Mesothelial cell of epicardium (in vitro differentiated cells): Measurements from ENCODE around the gene DCST1. TPM values are rescaled to one million over a fixed set of nuclear protein-coding genes. Genes with fewer than 3 reads are reported as not detected.

Source experiments
- DNase-seq, 2 experiments: peaks; one replicate each; pipeline ENCODE4 v3.0.0; 2021; ENCODE audit warnings: low spot score in 2 of 2; ENCODE audit not compliant: unreplicated experiment in 2 of 2
- H3K27ac Mint-ChIP-seq: 2 replicates; pipeline ENCODE4 v1.8.0; 2021; ENCODE audit warnings: mixed read lengths
- H3K27me3 Mint-ChIP-seq: 2 replicates; pipeline ENCODE4 v1.8.0; 2021; ENCODE audit warnings: low read depth, mixed read lengths
- H3K36me3 Mint-ChIP-seq: 2 replicates; pipeline ENCODE4 v1.8.0; 2021; ENCODE audit warnings: mixed read lengths
- H3K4me1 Mint-ChIP-seq: 2 replicates; pipeline ENCODE4 v1.8.0; 2021; ENCODE audit warnings: mixed read lengths
- H3K4me3 Mint-ChIP-seq: 2 replicates; pipeline ENCODE4 v1.8.0; 2021; ENCODE audit warnings: mild to moderate bottlenecking, moderate library complexity, mixed read lengths
- H3K9me3 Mint-ChIP-seq: 2 replicates; pipeline ENCODE4 v1.8.0; 2021; ENCODE audit warnings: mixed read lengths
- total RNA-seq: library from RNA; stranded (reverse); gene quantifications from 3 replicates; pipeline ENCODE4 v1.2.1, GENCODE V29; 2021
- TF ChIP-seq, protein P1 (sequence below): fragments of 200-600 bp; sonication (generic); IDR thresholded peaks from one replicate; pipeline ENCODE4 v1.5.0; 2021; ENCODE audit warnings: antibody characterized with exemption; ENCODE audit not compliant: unreplicated experiment

The DCST1 gene
- total RNA-seq, 1 donor from 2014 or later = 0.58 TPM

DNA sequence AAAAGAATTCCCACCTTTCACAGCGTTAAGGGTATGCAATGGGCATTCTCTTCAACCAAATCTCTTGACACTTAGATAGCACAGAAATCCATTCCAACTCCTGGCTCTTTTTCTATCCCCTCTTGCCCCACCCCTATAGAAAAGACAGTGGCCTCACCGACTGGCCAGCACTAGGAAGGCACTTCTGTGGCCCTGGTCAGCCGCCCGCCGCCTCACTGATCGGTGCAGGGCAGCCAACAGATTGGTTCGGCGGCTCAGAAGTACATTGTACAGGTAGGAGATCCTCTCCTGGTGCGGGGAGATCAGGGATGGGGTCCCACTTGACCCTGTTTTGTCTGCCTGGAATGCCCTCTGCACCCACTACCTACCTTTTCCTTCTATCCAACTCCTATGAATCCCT, 9.3 kb upstream of the DCST1 start:
- H3K9me3 Mint-ChIP-seq = no peaks in the 10 kb centered on the region
- no peaks in the 10 kb centered on the region for H3K36me3 Mint-ChIP-seq
- H3K4me3 Mint-ChIP-seq = no peak overlapping the region
- no peak overlapping the region for H3K27ac Mint-ChIP-seq
- TF ChIP-seq, protein P1, sequence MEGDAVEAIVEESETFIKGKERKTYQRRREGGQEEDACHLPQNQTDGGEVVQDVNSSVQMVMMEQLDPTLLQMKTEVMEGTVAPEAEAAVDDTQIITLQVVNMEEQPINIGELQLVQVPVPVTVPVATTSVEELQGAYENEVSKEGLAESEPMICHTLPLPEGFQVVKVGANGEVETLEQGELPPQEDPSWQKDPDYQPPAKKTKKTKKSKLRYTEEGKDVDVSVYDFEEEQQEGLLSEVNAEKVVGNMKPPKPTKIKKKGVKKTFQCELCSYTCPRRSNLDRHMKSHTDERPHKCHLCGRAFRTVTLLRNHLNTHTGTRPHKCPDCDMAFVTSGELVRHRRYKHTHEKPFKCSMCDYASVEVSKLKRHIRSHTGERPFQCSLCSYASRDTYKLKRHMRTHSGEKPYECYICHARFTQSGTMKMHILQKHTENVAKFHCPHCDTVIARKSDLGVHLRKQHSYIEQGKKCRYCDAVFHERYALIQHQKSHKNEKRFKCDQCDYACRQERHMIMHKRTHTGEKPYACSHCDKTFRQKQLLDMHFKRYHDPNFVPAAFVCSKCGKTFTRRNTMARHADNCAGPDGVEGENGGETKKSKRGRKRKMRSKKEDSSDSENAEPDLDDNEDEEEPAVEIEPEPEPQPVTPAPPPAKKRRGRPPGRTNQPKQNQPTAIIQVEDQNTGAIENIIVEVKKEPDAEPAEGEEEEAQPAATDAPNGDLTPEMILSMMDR = no peak
- H3K27me3 Mint-ChIP-seq = no peaks in the 10 kb centered on the region
- no peak for DNase-seq
- peaks cover 10% of the 10 kb centered on the region for H3K4me1 Mint-ChIP-seq

DNA sequence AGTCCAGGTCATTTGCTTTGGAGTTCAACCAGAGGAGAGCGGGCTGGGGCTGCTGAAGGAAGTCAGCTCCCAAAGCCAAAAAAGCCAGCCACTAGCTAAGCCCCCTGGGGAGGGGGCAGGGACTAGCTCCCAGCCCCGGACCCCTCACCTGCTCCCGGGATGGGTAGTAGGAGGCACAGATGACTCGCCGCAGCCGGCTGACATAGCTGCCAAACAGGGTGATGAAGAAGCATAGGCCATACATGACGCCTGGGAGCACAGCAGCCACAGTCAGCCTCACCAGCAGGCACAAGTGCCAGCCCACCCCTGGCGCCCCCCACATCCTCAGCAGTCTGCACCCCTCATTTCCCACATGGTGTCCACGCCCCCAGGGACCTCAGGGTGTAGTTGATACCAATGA, 7.5 kb upstream of the DCST1 start:
- peaks cover 7% of the 10 kb centered on the region for H3K4me1 Mint-ChIP-seq
- no peaks in the 10 kb centered on the region for H3K9me3 Mint-ChIP-seq
- DNase-seq = no peak
- TF ChIP-seq, protein P1 = no peak
- no peaks in the 10 kb centered on the region for H3K36me3 Mint-ChIP-seq
- H3K4me3 Mint-ChIP-seq = no peak overlapping the region
- no peak overlapping the region for H3K27ac Mint-ChIP-seq
- H3K27me3 Mint-ChIP-seq = no peaks in the 10 kb centered on the region

DNA sequence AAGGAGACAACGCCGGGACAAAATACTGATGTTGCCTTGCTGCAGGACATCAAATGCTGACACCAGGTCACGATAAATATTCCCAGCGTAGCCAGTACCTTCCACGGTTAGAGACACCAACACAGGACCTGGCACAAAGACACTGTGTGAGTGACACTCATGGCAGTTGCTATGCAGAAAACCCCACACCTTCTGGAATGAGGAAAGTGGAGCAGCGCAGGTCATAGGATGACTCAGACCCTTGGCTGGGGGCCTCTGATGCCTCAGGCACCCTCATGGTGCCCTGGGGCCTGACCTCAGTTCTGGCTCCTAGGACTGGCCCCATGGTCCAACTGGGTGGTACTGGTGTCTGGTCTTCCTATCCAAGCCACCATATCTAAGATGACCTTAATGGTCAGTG, 7.0 kb upstream of the DCST1 start:
- Mint-ChIP-seq H3K4me1 (peaks cover 7% of the 10 kb centered on the region), H3K36me3 (no peaks in the 10 kb centered on the region)

DNA sequence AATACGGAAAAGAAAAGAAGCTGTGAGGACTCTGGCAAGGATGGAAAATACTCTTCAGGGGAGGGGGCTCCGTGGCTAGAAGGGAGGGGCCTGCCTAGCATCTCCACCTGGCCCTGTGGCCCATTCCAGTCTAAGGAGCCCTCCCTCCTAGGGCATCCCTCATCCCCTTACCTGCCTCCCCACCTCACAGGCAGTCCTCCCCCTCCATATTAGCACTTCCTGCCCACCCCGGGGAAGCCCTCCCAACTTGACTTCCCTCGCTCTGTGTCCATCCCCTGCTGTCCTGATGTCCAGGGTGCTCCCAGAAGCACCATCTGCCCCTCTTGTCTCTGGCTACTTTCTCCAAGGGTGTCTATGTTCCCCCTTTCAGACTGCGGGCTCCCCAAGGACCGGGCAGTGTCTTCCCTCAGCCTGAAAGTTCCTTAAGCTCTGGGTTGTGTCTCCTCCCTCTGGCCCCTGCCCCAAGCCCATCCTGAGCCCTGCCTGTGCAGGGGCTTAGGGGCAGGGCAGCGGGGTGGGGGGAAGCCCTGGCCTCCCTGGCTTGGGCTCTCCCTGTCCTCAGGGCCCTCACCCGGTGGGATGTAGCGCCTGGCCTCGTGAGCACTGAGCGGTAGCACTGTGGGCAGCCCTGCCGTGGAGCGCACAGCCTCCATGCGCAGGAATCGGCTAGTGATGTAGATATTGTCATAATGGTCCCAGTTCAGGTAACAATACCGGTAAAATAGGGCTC, 3.9 kb upstream of the DCST1 start:
- TF ChIP-seq, protein P1 = no peak
- no peak overlapping the region for H3K27ac Mint-ChIP-seq
- DNase-seq = no peak
- no peaks in the 10 kb centered on the region for H3K27me3 Mint-ChIP-seq
- H3K4me1 Mint-ChIP-seq = no peaks in the 10 kb centered on the region
- no peaks in the 10 kb centered on the region for H3K9me3 Mint-ChIP-seq
- H3K4me3 Mint-ChIP-seq = no peak overlapping the region
- no peaks in the 10 kb centered on the region for H3K36me3 Mint-ChIP-seq

More for the DNA sequence above, 7.0 kb upstream of the DCST1 start:
- H3K27ac Mint-ChIP-seq = no peak overlapping the region
- H3K9me3 Mint-ChIP-seq = no peaks in the 10 kb centered on the region
- H3K4me3 Mint-ChIP-seq = no peak overlapping the region
- H3K27me3 Mint-ChIP-seq = no peaks in the 10 kb centered on the region
- DNase-seq = no peak
- TF ChIP-seq, protein P1 = no peak

DNA sequence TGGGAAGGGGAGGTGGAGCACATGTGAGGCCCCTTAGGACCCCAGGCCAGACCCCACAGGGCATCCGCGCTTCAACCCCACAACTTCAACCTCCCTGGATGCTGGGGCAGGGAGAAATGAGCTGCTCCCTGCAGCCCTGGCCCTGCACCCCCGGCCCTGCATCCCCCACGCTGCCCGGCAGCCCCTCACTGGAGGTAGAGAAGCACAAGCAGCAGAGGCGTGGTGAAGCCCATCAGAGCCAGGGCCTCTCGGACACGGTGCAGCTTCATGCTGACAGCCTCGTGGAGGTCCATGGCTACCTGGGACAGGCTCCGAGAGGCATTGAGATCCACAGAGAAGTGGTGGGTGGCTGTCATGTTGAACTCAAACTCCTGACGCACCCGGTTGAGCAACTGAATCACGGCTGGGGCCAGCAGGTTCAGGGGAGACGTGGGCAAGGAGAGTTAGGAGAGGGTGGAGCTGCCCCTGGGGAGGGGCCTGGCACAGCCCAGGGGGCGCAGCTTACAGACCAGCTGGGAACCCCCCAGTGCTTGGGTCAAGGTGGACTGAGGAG, 3.3 kb upstream of the DCST1 start:
- TF ChIP-seq, protein P1 = no peak
- Mint-ChIP-seq H3K36me3 (no peaks in the 10 kb centered on the region), H3K4me1 (no peaks in the 10 kb centered on the region), H3K4me3 (no peak overlapping the region), H3K27ac (no peak overlapping the region), H3K27me3 (no peaks in the 10 kb centered on the region), H3K9me3 (no peaks in the 10 kb centered on the region)
- DNase-seq = no peak
